B cell (primary cell): ENCODE measurements around the gene PLPP7. TPM values are rescaled to one million over a fixed set of nuclear protein-coding genes. Genes with fewer than 3 reads are reported as not detected.

Experiments
- ATAC-seq: fragments of 200-7000 bp; cut with Tn5 transposase; one replicate; pipeline ENCODE4 v1.10.0; 2021; ENCODE audit warnings: low read depth, mild to moderate bottlenecking, moderate number of reproducible peaks, moderate library complexity
- CTCF ChIA-PET: fragments of 350-600 bp; sonication (Branson Sonifier 250); formaldehyde crosslinking; loops from one replicate; lab custom pipeline; 2021; ENCODE audit warnings: antibody characterized with exemption, inconsistent platforms; lab: Charles Lee
- POLR2A ChIA-PET: fragments of 350-600 bp; sonication (Branson Sonifier 250); formaldehyde crosslinking; loops from one replicate; lab custom pipeline; 2021; ENCODE audit warnings: antibody characterized with exemption; lab: Charles Lee
- DNase-seq: peaks from one replicate; pipeline ENCODE4 v3.0.0; 2013
- H2AFZ ChIP-seq: 2 replicates; pipeline ENCODE4 v1.6.1; 2012; ENCODE audit warnings: mild to moderate bottlenecking, low read depth, low read length; ENCODE audit not compliant: insufficient read depth, poor library complexity, severe bottlenecking
- H3K27ac ChIP-seq, 2 donors: 1 replicate in 1 of 2; 2 replicates in 1 of 2; pipeline ENCODE4 v1.5.1; 2012 to 2013; ENCODE audit warnings: low read length in 2 of 2, mild to moderate bottlenecking in 2 of 2, moderate library complexity in 1 of 2
- H3K27me3 ChIP-seq, 4 experiments: fragments of 200-600 bp in 1 of 4; sonication (generic) in 1 of 4; replicated peaks in 1 of 4; 1 replicate in 2 of 4; 2 replicates in 2 of 4; pipeline versions ENCODE4 v1.6.1 to v1.7.0; 2013 to 2016; ENCODE audit warnings: low read length in 3 of 4, mild to moderate bottlenecking in 2 of 4, mixed read lengths in 1 of 4, moderate library complexity in 1 of 4; ENCODE audit not compliant: insufficient read depth in 4 of 4, control insufficient read depth in 3 of 4; ENCODE audit errors: control extremely low read depth in 1 of 4
- H3K36me3 ChIP-seq, 2 experiments: replicated peaks in 1 of 2; 1 replicate in 1 of 2; 2 replicates in 1 of 2; pipeline versions ENCODE4 v1.6.1 to v1.7.1; 2013; ENCODE audit warnings: low read length in 1 of 2; ENCODE audit not compliant: insufficient read depth in 2 of 2, control insufficient read depth in 1 of 2; ENCODE audit errors: control extremely low read depth in 1 of 2, extremely low read depth in 1 of 2
- H3K4me1 ChIP-seq, 2 donors: fragments of 200-600 bp in 1 of 2; sonication (generic) in 1 of 2; 1 replicate in 1 of 2; 2 replicates in 1 of 2; pipeline versions ENCODE4 v1.5.1 to v1.6.1; 2013 to 2017; ENCODE audit warnings: low read length in 2 of 2; ENCODE audit not compliant: control insufficient read depth in 2 of 2, insufficient read depth in 2 of 2
- H3K4me2 ChIP-seq: replicated peaks from 2 replicates; pipeline ENCODE3; 2012; ENCODE audit warnings: mild to moderate bottlenecking, low read depth, low read length; ENCODE audit not compliant: poor library complexity, severe bottlenecking
- H3K4me3 ChIP-seq, 5 experiments: fragments of 200-600 bp in 1 of 5; sonication (generic) in 1 of 5; 1 replicate in 3 of 5; 2 replicates in 2 of 5; pipeline versions ENCODE4 v1.5.1 to v1.7.0; 2011 to 2016; ENCODE audit warnings: low read length in 4 of 5, mild to moderate bottlenecking in 4 of 5, low read depth in 2 of 5, control low read depth in 1 of 5, moderate library complexity in 1 of 5; ENCODE audit not compliant: insufficient read depth in 1 of 5; ENCODE audit errors: control extremely low read depth in 1 of 5, extremely low read depth in 1 of 5
- H3K79me2 ChIP-seq: fragments of 200-600 bp; sonication (generic); one replicate; pipeline ENCODE4 v1.6.0; 2016; ENCODE audit warnings: low read length; ENCODE audit not compliant: control insufficient read depth, insufficient read depth
- H3K9ac ChIP-seq: fragments of 200-600 bp; sonication (generic); 2 replicates; pipeline ENCODE4 v1.6.1; 2017; ENCODE audit warnings: mild to moderate bottlenecking, low read length, moderate library complexity
- H3K9me3 ChIP-seq, 3 donors: one replicate each; pipeline versions ENCODE4 v1.6.1 to v1.7.1; 2013; ENCODE audit warnings: low read length in 2 of 3; ENCODE audit not compliant: control insufficient read depth in 2 of 3, insufficient read depth in 1 of 3; ENCODE audit errors: control extremely low read depth in 1 of 3
- H4K20me1 ChIP-seq: 2 replicates; pipeline ENCODE4 v1.6.0; 2012; ENCODE audit warnings: mild to moderate bottlenecking, low read length; ENCODE audit not compliant: insufficient read depth, control insufficient read depth, poor library complexity, severe bottlenecking
- H3K27ac Mint-ChIP-seq: one replicate; pipeline ENCODE4 v1.8.0; 2021; ENCODE audit warnings: mixed read lengths
- H3K27me3 Mint-ChIP-seq: one replicate; pipeline ENCODE4 v1.8.0; 2021; ENCODE audit warnings: mixed read lengths
- H3K4me1 Mint-ChIP-seq: one replicate; pipeline ENCODE4 v1.8.0; 2021; ENCODE audit warnings: mixed read lengths
- H3K4me3 Mint-ChIP-seq: one replicate; pipeline ENCODE4 v1.8.0; 2021; ENCODE audit warnings: mixed read lengths
- H3K9me3 Mint-ChIP-seq: one replicate; pipeline ENCODE4 v1.8.0; 2022; ENCODE audit warnings: mixed read lengths; ENCODE audit not compliant: insufficient read depth
- EZH2 ChIP-seq: IDR thresholded peaks from 2 replicates; pipeline ENCODE4 v1.6.1; 2012; ENCODE audit warnings: borderline replicate concordance, low read depth, mild to moderate bottlenecking, moderate library complexity, low read length; ENCODE audit not compliant: insufficient read depth, poor library complexity, severe bottlenecking
- WGBS: methylation state at CpG from one replicate; pipeline ENCODE4 v1.1.5; 2013; ENCODE audit warnings: missing lambda C conversion rate; ENCODE audit not compliant: insufficient coverage; 5-methylcytosine and 5-hydroxymethylcytosine counted together
- intact Hi-C: fragments of 100-400 bp; cut with micrococcal nuclease; formaldehyde crosslinking; loops from one replicate; pipeline ENCODE4 v1.10.0; 2022
- polyA plus RNA-seq: library from polyadenylated mRNA; depleted of rRNA; stranded (reverse); fragments of >200 nt; gene quantifications from 2 replicates; pipeline ENCODE4 v1.2.3, GENCODE V29; 2012
- total RNA-seq, 2 donors: library from RNA; stranded (reverse); fragments of 120-200 nt in 1 of 2; gene quantifications; 1 replicate in 1 of 2; 2 replicates in 1 of 2; pipeline versions ENCODE4 v1.2.3 to v1.2.4, GENCODE V29; 2013 to 2022
- TF ChIP-seq, protein P1 (sequence below): fragments of 200-600 bp; IDR thresholded peaks from one replicate; pipeline ENCODE4 v1.8.0; 2022; ENCODE audit warnings: antibody characterized with exemption, mild to moderate bottlenecking

PLPP7 gene
- total and polyA plus RNA-seq, 2 donors (not counting 1 experiment from before 2014, with no cell fraction given) = 0.57 to 2.0 TPM

DNA sequence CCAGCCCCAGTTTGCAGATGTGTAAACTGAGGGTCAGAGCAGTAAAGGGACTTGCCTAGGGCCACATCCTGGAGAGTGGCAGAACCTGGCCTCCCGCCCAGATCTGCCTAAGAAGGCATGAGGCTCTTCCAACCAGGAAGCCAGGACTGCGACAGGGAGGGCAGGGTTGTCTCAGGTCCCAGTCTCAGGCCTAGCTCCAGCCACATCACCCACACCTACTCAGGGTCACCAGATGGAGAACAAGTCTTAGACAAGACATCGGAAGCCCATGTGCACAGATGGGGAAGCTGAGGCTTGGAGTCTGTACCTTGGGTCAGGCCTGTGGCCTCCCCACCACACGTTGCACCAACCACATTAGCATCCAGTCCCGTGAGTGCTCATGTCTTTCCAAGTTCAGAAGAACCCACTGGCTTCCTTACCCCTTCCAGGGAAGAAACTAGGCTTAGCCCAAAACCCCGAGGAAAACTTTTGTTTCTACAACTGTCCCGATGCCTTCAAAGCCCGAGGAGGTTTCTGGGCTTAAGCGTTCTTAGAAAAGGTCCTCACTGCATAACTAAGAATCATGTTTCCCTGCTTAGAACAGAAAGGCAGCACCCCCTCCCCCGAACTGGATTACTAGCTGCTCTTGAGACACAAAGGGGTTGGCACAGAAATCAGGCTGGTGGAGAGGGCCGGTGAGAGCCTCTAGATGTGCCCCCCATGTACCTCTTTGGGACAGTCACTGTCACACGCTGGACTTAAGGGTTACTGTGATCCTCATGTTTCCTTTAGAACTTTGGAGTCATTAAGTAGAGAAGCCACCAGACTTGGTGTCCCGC is 15.5 kb upstream of the PLPP7 start:
- H3K27me3 ChIP-seq = no peaks in the 10 kb centered on the region
- H4K20me1 ChIP-seq = peaks cover 8% of the 10 kb centered on the region
- peaks cover 71% of the 10 kb centered on the region for H3K79me2 ChIP-seq
- intact Hi-C loops = loop anchor here (1.0 to 10.0 kb wide), 3 partner anchors 22 to 459 kb away; no protein-coding TSS in a partner anchor
- peaks cover 56 to 66% of the 10 kb centered on the region in 2 donors for H3K4me1 ChIP-seq
- ATAC-seq = no peak
- Mint-ChIP-seq H3K4me3 (peak overlapping the region; percentile 94), H3K9me3 (no peaks in the 10 kb centered on the region), H3K27ac (peak overlapping the region; percentile 97), H3K4me1 (peaks cover 65% of the 10 kb centered on the region), H3K27me3 (no peaks in the 10 kb centered on the region)
- peak overlapping the region; percentile 59 for H2AFZ ChIP-seq
- TF ChIP-seq, protein P1, sequence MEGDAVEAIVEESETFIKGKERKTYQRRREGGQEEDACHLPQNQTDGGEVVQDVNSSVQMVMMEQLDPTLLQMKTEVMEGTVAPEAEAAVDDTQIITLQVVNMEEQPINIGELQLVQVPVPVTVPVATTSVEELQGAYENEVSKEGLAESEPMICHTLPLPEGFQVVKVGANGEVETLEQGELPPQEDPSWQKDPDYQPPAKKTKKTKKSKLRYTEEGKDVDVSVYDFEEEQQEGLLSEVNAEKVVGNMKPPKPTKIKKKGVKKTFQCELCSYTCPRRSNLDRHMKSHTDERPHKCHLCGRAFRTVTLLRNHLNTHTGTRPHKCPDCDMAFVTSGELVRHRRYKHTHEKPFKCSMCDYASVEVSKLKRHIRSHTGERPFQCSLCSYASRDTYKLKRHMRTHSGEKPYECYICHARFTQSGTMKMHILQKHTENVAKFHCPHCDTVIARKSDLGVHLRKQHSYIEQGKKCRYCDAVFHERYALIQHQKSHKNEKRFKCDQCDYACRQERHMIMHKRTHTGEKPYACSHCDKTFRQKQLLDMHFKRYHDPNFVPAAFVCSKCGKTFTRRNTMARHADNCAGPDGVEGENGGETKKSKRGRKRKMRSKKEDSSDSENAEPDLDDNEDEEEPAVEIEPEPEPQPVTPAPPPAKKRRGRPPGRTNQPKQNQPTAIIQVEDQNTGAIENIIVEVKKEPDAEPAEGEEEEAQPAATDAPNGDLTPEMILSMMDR = no peak
- TF ChIP-seq EZH2 = no peak
- WGBS = 0% methylated on average over 11 of the region's 13 CpGs
- H3K9me3 ChIP-seq = no peaks in the 10 kb centered on the region
- peak; percentile 45 for DNase-seq
- peaks cover 0 to 2% of the 10 kb centered on the region in 2 experiments for H3K36me3 ChIP-seq
- H3K4me2 ChIP-seq = peak overlapping the region; percentile 77
- CTCF ChIA-PET = interaction anchor here (0.7 to 8.9 kb wide), 12 partner anchors 11 to 99 kb away, joined by 3 to 158 read pairs (median 3); partner anchors contain the start of gene PLPP7
- H3K9ac ChIP-seq = peak overlapping the region; percentile 97
- POLR2A ChIA-PET = interaction anchor here (0.6 to 8.2 kb wide), 6 partner anchors 7 to 35 kb away, joined by 4 to 199 read pairs (median 6); no protein-coding TSS in a partner anchor
- H3K4me3 ChIP-seq = peak overlapping the region; percentile 66 to 95 (median 90)
- peak overlapping the region; percentile 86 to 91 for H3K27ac ChIP-seq
